IMR-90 (cell line): ENCODE measurements around the gene MCF2L. TPM values are rescaled to one million over a fixed set of nuclear protein-coding genes. Genes with fewer than 3 reads are reported as not detected.

Source experiments
- ATAC-seq: fragments of 200-7000 bp; cut with Tn5 transposase; 2 replicates; pipeline ENCODE4 v1.9.1; 2020; ENCODE audit warnings: low read depth, mild to moderate bottlenecking, moderate library complexity
- BruUV-seq: library from RNA; stranded (reverse); fragments of 400-500 nt; replicated peaks from 2 replicates; lab custom pipeline; 2021; lab: Mats Ljungman, UMichigan
- CTCF ChIA-PET: fragments of 300-600 bp; formaldehyde crosslinking; extraction: SDS; loops from one replicate; lab custom pipeline; 2021; ENCODE audit warnings: antibody characterized with exemption; lab: Yijun Ruan, JAX
- POLR2A ChIA-PET: fragments of 300-600 bp; sonication (Branson Sonifier 250); formaldehyde crosslinking; loops from one replicate; lab custom pipeline; 2022; ENCODE audit warnings: antibody characterized with exemption; ENCODE audit not compliant: unreplicated experiment; lab: Charles Lee
- DNase-seq: peaks from one replicate; pipeline ENCODE4 v3.0.0; 2013
- H2AFZ ChIP-seq: replicated peaks from 2 replicates; pipeline ENCODE3; 2013; ENCODE audit warnings: low read length, mild to moderate bottlenecking; ENCODE audit not compliant: poor library complexity
- H2AK5ac ChIP-seq: 2 replicates; pipeline ENCODE4 v1.6.1; 2013; ENCODE audit warnings: low read depth, low read length, inconsistent platforms
- H2AK9ac ChIP-seq: replicated peaks from 2 replicates; pipeline ENCODE3; 2013; ENCODE audit warnings: mild to moderate bottlenecking, low read depth, low read length, moderate library complexity; ENCODE audit not compliant: poor library complexity
- H2BK120ac ChIP-seq: 2 replicates; pipeline ENCODE4 v1.6.1; 2013; ENCODE audit warnings: low read depth, low read length, inconsistent platforms
- H2BK15ac ChIP-seq: 3 replicates; pipeline ENCODE4 v1.6.1; 2013; ENCODE audit warnings: low read depth, low read length, inconsistent platforms
- H2BK20ac ChIP-seq: 2 replicates; pipeline ENCODE4 v1.6.1; 2013; ENCODE audit warnings: low read depth, mild to moderate bottlenecking, inconsistent platforms, low read length, moderate library complexity
- H2BK5ac ChIP-seq: 2 replicates; pipeline ENCODE4 v1.6.1; 2013; ENCODE audit warnings: mild to moderate bottlenecking, low read depth, low read length, inconsistent platforms; ENCODE audit not compliant: poor library complexity, severe bottlenecking
- H3K14ac ChIP-seq: replicated peaks from 2 replicates; pipeline ENCODE4 v1.6.1; 2013; ENCODE audit warnings: low read depth, low read length, inconsistent platforms
- H3K18ac ChIP-seq: 2 replicates; pipeline ENCODE4 v1.6.1; 2013; ENCODE audit warnings: low read depth, low read length, control low read depth
- H3K23ac ChIP-seq: 2 replicates; pipeline ENCODE4 v1.6.1; 2013; ENCODE audit warnings: low read depth, low read length, inconsistent platforms
- H3K27ac ChIP-seq: 2 replicates; pipeline ENCODE4 v1.5.1; 2013; ENCODE audit warnings: mild to moderate bottlenecking, control low read depth, low read length; ENCODE audit not compliant: insufficient read depth
- H3K27me3 ChIP-seq: 2 replicates; pipeline ENCODE4 v1.6.1; 2013; ENCODE audit warnings: low read length; ENCODE audit not compliant: control insufficient read depth, insufficient read depth
- H3K36me3 ChIP-seq: 2 replicates; pipeline ENCODE4 v1.6.1; 2013; ENCODE audit warnings: low read length, mixed read lengths; ENCODE audit not compliant: control insufficient read depth, insufficient read depth
- H3K4ac ChIP-seq: 2 replicates; pipeline ENCODE4 v1.6.1; 2013; ENCODE audit warnings: low read depth, low read length, inconsistent platforms
- H3K4me1 ChIP-seq: 2 replicates; pipeline ENCODE4 v1.6.1; 2013; ENCODE audit warnings: low read length, mixed read lengths; ENCODE audit not compliant: control insufficient read depth, insufficient read depth
- H3K4me2 ChIP-seq: 2 replicates; pipeline ENCODE4 v1.6.1; 2013; ENCODE audit warnings: low read depth, mild to moderate bottlenecking, control low read depth, low read length, moderate library complexity
- H3K4me3 ChIP-seq: 2 replicates; pipeline ENCODE4 v1.5.1; 2013; ENCODE audit warnings: low read depth, mild to moderate bottlenecking, control low read depth, low read length, moderate library complexity; ENCODE audit not compliant: insufficient read depth
- H3K56ac ChIP-seq: 2 replicates; pipeline ENCODE4 v1.6.1; 2013; ENCODE audit warnings: low read length, inconsistent platforms; ENCODE audit not compliant: insufficient read depth; ENCODE audit errors: extremely low read depth
- H3K79me1 ChIP-seq, 2 experiments: 2 replicates each; pipeline ENCODE4 v1.6.1; 2013; ENCODE audit warnings: low read length in 2 of 2, inconsistent platforms in 1 of 2, low read depth in 1 of 2
- H3K9ac ChIP-seq: 2 replicates; pipeline ENCODE4 v1.6.1; 2013; ENCODE audit warnings: low read depth, low read length, control low read depth
- H3K9me1 ChIP-seq: 2 replicates; pipeline ENCODE4 v1.6.1; 2013; ENCODE audit warnings: low read length, inconsistent platforms; ENCODE audit not compliant: insufficient read depth
- H3K9me3 ChIP-seq: 2 replicates; pipeline ENCODE4 v1.6.1; 2013; ENCODE audit warnings: low read length; ENCODE audit not compliant: control insufficient read depth, insufficient read depth
- H4K20me1 ChIP-seq: 2 replicates; pipeline ENCODE4 v1.6.1; 2013; ENCODE audit warnings: low read length, inconsistent platforms; ENCODE audit not compliant: insufficient read depth
- H4K5ac ChIP-seq: 2 replicates; pipeline ENCODE4 v1.6.1; 2013; ENCODE audit warnings: mild to moderate bottlenecking, low read depth, low read length, control low read depth
- H4K8ac ChIP-seq, 2 experiments: 2 replicates each; pipeline ENCODE4 v1.6.1; 2013; ENCODE audit warnings: low read depth in 2 of 2, low read length in 2 of 2, control low read depth in 1 of 2, inconsistent platforms in 1 of 2
- H4K91ac ChIP-seq: 2 replicates; pipeline ENCODE4 v1.6.1; 2013; ENCODE audit warnings: low read depth, low read length, inconsistent platforms; ENCODE audit not compliant: insufficient read depth
- CEBPB ChIP-seq: IDR thresholded peaks from 2 replicates; pipeline ENCODE4 v1.6.1; 2012; ENCODE audit warnings: low read depth, low read length, improper control_type of control experiment
- CHD1 ChIP-seq: IDR thresholded peaks from 2 replicates; pipeline ENCODE4 v1.6.1; 2012; ENCODE audit warnings: low read depth, low read length, improper control_type of control experiment
- ELK1 ChIP-seq: fragments of 150-350 bp; IDR thresholded peaks from 2 replicates; pipeline ENCODE4 v1.6.1; 2016; ENCODE audit warnings: low read depth, mild to moderate bottlenecking, low read length, moderate library complexity, borderline replicate concordance
- FOS ChIP-seq: fragments of 150-350 bp; IDR thresholded peaks from 2 replicates; pipeline ENCODE4 v1.6.1; 2016; ENCODE audit warnings: low read depth, low read length
- MAZ ChIP-seq: IDR thresholded peaks from 2 replicates; pipeline ENCODE4 v1.6.1; 2012; ENCODE audit warnings: low read depth, mild to moderate bottlenecking, low read length, improper control_type of control experiment, moderate library complexity, borderline replicate concordance
- NFE2L2 ChIP-seq: fragments of 150-350 bp; IDR thresholded peaks from 2 replicates; pipeline ENCODE4 v1.6.1; 2016; ENCODE audit warnings: low read depth, mild to moderate bottlenecking, low read length
- RAD21 ChIP-seq: IDR thresholded peaks from 2 replicates; pipeline ENCODE4 v1.6.1; 2012; ENCODE audit warnings: low read length, improper control_type of control experiment
- SMC3 ChIP-seq: fragments of 150-350 bp; IDR thresholded peaks from 2 replicates; pipeline ENCODE4 v1.6.1; 2016; ENCODE audit warnings: low read depth, mild to moderate bottlenecking, antibody characterized with exemption, low read length, moderate library complexity
- USF2 ChIP-seq: fragments of 150-350 bp; IDR thresholded peaks from 2 replicates; pipeline ENCODE4 v1.6.1; 2017; ENCODE audit warnings: mild to moderate bottlenecking, antibody characterized with exemption, low read length, low read depth
- WGBS, 2 experiments: methylation state at CpG; one replicate each; pipeline versions ENCODE4 v1.1.5 to v1.1.7; 2013; ENCODE audit warnings: missing lambda C conversion rate in 2 of 2; ENCODE audit not compliant: insufficient read length in 1 of 2; ENCODE audit errors: extremely low coverage in 2 of 2; 5-methylcytosine and 5-hydroxymethylcytosine counted together
- dilution Hi-C: fragments of 300-500 bp; cut with HindIII; formaldehyde crosslinking; loops from one replicate; pipeline ENCODE4 v1.14.3; 2018; ENCODE audit warnings: low sequenced_read_pairs; ENCODE audit not compliant: unreplicated experiment
- in situ Hi-C: fragments of 300-500 bp; cut with MboI; formaldehyde crosslinking; loops from 3 replicates; pipeline ENCODE4 v1.14.3; 2019; ENCODE audit warnings: low sequenced_read_pairs, inconsistent platforms, mixed read lengths
- intact Hi-C: fragments of 100-400 bp; cut with micrococcal nuclease; formaldehyde crosslinking; loops from 2 replicates; pipeline ENCODE4 v1.10.0; 2022
- polyA plus RNA-seq, 3 experiments: library from polyadenylated mRNA; depleted of rRNA; stranded (reverse); fragments of >200 nt; gene quantifications; 2 replicates each; pipeline ENCODE4 v1.2.3, GENCODE V29; 2012; ENCODE audit warnings: low replicate concordance in 1 of 3
- total RNA-seq: library from RNA; depleted of rRNA; stranded (reverse); fragments of >200 nt; gene quantifications from 2 replicates; pipeline ENCODE4 v1.2.3, GENCODE V29; 2012

MCF2L gene
- total and polyA plus RNA-seq, 2 of the 4 experiments (the other 2 are of a cell fraction): 0.18 TPM; not detected in 1

GRCh38 chr13:113064000-113064533, 95.1 kb downstream of the MCF2L start:
- no peak for DNase-seq
- no peak overlapping the region for H3K4me2 ChIP-seq
- 0 out of 2 replicates have a peak, but pooled peaks cover 4% of the 10 kb centered on the region for H3K9me1 ChIP-seq
- H4K20me1 ChIP-seq: no peaks in the 10 kb centered on the region
- no peak overlapping the region; the same call in 1 of the 2 replicates for H2AK5ac ChIP-seq
- no peaks in the 10 kb centered on the region for H3K9me3 ChIP-seq
- peaks cover 2% of the 10 kb centered on the region for H3K27me3 ChIP-seq
- H4K5ac ChIP-seq: no peak overlapping the region
- H2AK9ac ChIP-seq: no peak overlapping the region
- H2BK120ac ChIP-seq: no peak overlapping the region
- CTCF ChIA-PET: no interaction called here
- H3K36me3 ChIP-seq: no peaks in the 10 kb centered on the region
- no peak for ATAC-seq
- H3K4ac ChIP-seq: no peak overlapping the region
- no peaks in the 10 kb centered on the region for H3K4me1 ChIP-seq
- intact Hi-C loops (no loop called here), dilution Hi-C loops (no loop called here), in situ Hi-C loops (no loop called here)
- no peak overlapping the region for H2BK20ac ChIP-seq
- no peak overlapping the region for H3K9ac ChIP-seq
- H2BK5ac ChIP-seq: no peak overlapping the region
- H3K23ac ChIP-seq: no peak overlapping the region
- WGBS, 2 experiments: 92% methylated on average over 17 of the region's 29 CpGs; no CpG with 5 or more reads in 1 of the 2 experiments
- no peak overlapping the region for H3K56ac ChIP-seq
- H3K79me1 ChIP-seq: no peaks in the 10 kb centered on the region
- H4K8ac ChIP-seq: no peak overlapping the region
- no peak overlapping the region for H3K27ac ChIP-seq
- no TSS peak for BruUV-seq
- POLR2A ChIA-PET: no interaction called here
- TF ChIP-seq CEBPB (no peak), MAZ (no peak), RAD21 (no peak), USF2 (no peak), CHD1 (no peak), ELK1 (no peak), SMC3 (no peak), NFE2L2 (no peak), FOS (no peak)
- no peak overlapping the region for H3K18ac ChIP-seq
- H2AFZ ChIP-seq: peak overlapping the region; percentile 49
- H2BK15ac ChIP-seq: no peak overlapping the region
- no peak overlapping the region for H3K14ac ChIP-seq
- H4K91ac ChIP-seq: no peak overlapping the region
- H3K4me3 ChIP-seq: no peak overlapping the region
